Urinary bladder (tissue), 4 donors: ENCODE data around the gene XKR3. TPM values are rescaled to one million over a fixed set of nuclear protein-coding genes. Genes with fewer than 3 reads are reported as not detected.

ENCODE experiments used
- DNase-seq: peaks from one replicate; pipeline ENCODE4 v3.0.0-alpha.2; 2015; ENCODE audit errors: extremely low spot score
- H3K27ac ChIP-seq: one replicate; pipeline ENCODE4 v1.5.1; 2013; ENCODE audit warnings: low read depth, mild to moderate bottlenecking, moderate library complexity
- H3K36me3 ChIP-seq: one replicate; pipeline ENCODE4 v1.6.1; 2013; ENCODE audit warnings: mild to moderate bottlenecking, moderate library complexity; ENCODE audit not compliant: insufficient read depth
- H3K4me1 ChIP-seq: one replicate; pipeline ENCODE4 v1.6.1; 2013; ENCODE audit warnings: mild to moderate bottlenecking, moderate library complexity; ENCODE audit not compliant: insufficient read depth
- H3K4me3 ChIP-seq: one replicate; pipeline ENCODE4 v1.5.1; 2013; ENCODE audit warnings: low read depth, low read length
- WGBS: extraction: QIAGEN DNeasy Blood & Tissue Kit; methylation state at CpG from one replicate; pipeline ENCODE4 v1.1.7; 2013; 5-methylcytosine and 5-hydroxymethylcytosine counted together
- polyA plus RNA-seq: library from polyadenylated mRNA; stranded (reverse); fragments of 200-250 nt; gene quantifications from one replicate; pipeline ENCODE4 v1.2.3, GENCODE V29; 2013
- total RNA-seq: library from RNA; depleted of rRNA; stranded (reverse); fragments of >200 nt; gene quantifications from one replicate; pipeline ENCODE4 v1.2.3, GENCODE V29; 2014
- donor health status: healthy with polysubstance abuse.
- donor health status: healthy.

Gene XKR3
- total and polyA plus RNA-seq, 2 donors = not detected

- WGBS = 77% methylated on average over 4 of the region's 4 CpGs
- Histone ChIP-seq H3K4me3 (no peak overlapping the region), H3K4me1 (no peaks in the 10 kb centered on the region), H3K27ac (no peak overlapping the region), H3K36me3 (no peaks in the 10 kb centered on the region)
- DNase-seq = no peak
Observed at GRCh38 chr22:16828876-16829275, 3.7 kb upstream of the XKR3 start.

GRCh38 chr22:16827506-16827905 lies 2.3 kb upstream of the XKR3 start:
- Histone ChIP-seq H3K36me3 (no peaks in the 10 kb centered on the region), H3K27ac (no peak overlapping the region), H3K4me3 (no peak overlapping the region), H3K4me1 (no peaks in the 10 kb centered on the region)
- DNase-seq = no peak
- WGBS = 87% methylated on average over 1 of the region's 1 CpG

- DNase-seq = no peak
- Histone ChIP-seq H3K4me3 (no peak overlapping the region), H3K27ac (no peak overlapping the region), H3K4me1 (no peaks in the 10 kb centered on the region), H3K36me3 (no peaks in the 10 kb centered on the region)
Observed at GRCh38 chr22:16819249-16819648, 6.0 kb downstream of the XKR3 start.

GRCh38 chr22:16818538-16818937 lies 6.7 kb downstream of the XKR3 start:
- no peak overlapping the region for H3K27ac ChIP-seq
- 60% methylated on average over 2 of the region's 2 CpGs for WGBS
- no peak for DNase-seq
- no peaks in the 10 kb centered on the region for H3K4me1 ChIP-seq
- no peak overlapping the region for H3K4me3 ChIP-seq
- no peaks in the 10 kb centered on the region for H3K36me3 ChIP-seq

GRCh38 chr22:16815073-16815472 lies 10.1 kb downstream of the XKR3 start:
- 61% methylated on average over 1 of the region's 1 CpG for WGBS
- H3K36me3 ChIP-seq = no peaks in the 10 kb centered on the region
- no peak for DNase-seq
- H3K4me3 ChIP-seq = no peak overlapping the region
- no peak overlapping the region for H3K27ac ChIP-seq
- no peaks in the 10 kb centered on the region for H3K4me1 ChIP-seq

GRCh38 chr22:16810188-16810802 lies 14.9 kb downstream of the XKR3 start:
- 68% methylated on average over 4 of the region's 4 CpGs for WGBS
- no peak for DNase-seq
- no peaks in the 10 kb centered on the region for H3K4me1 ChIP-seq
- H3K4me3 ChIP-seq = no peak overlapping the region
- H3K36me3 ChIP-seq = no peaks in the 10 kb centered on the region
- H3K27ac ChIP-seq = no peak overlapping the region

GRCh38 chr22:16808744-16809143 lies 16.5 kb downstream of the XKR3 start:
- no peaks in the 10 kb centered on the region for H3K4me1 ChIP-seq
- WGBS = 60% methylated on average over 2 of the region's 2 CpGs
- H3K4me3 ChIP-seq = no peak overlapping the region
- no peak for DNase-seq
- no peaks in the 10 kb centered on the region for H3K36me3 ChIP-seq
- no peak overlapping the region for H3K27ac ChIP-seq

- Histone ChIP-seq H3K27ac (no peak overlapping the region), H3K36me3 (no peaks in the 10 kb centered on the region), H3K4me3 (no peak overlapping the region), H3K4me1 (no peaks in the 10 kb centered on the region)
- no peak for DNase-seq
- WGBS = 49% methylated on average over 2 of the region's 2 CpGs
Observed at GRCh38 chr22:16807109-16807508, 18.1 kb downstream of the XKR3 start.

GRCh38 chr22:16806401-16806800 lies 18.8 kb downstream of the XKR3 start:
- H3K27ac ChIP-seq = no peak overlapping the region
- no peaks in the 10 kb centered on the region for H3K4me1 ChIP-seq
- WGBS = 83% methylated on average over 5 of the region's 5 CpGs
- no peaks in the 10 kb centered on the region for H3K36me3 ChIP-seq
- no peak for DNase-seq
- H3K4me3 ChIP-seq = no peak overlapping the region

- H3K4me3 ChIP-seq = no peak overlapping the region
- 53% methylated on average over 2 of the region's 2 CpGs for WGBS
- no peak for DNase-seq
- no peaks in the 10 kb centered on the region for H3K4me1 ChIP-seq
- H3K36me3 ChIP-seq = no peaks in the 10 kb centered on the region
- H3K27ac ChIP-seq = no peak overlapping the region
Observed at GRCh38 chr22:16804882-16805281, 20.3 kb downstream of the XKR3 start.

- DNase-seq = no peak
- Histone ChIP-seq H3K36me3 (no peaks in the 10 kb centered on the region), H3K4me3 (no peak overlapping the region), H3K4me1 (no peaks in the 10 kb centered on the region), H3K27ac (no peak overlapping the region)
- WGBS = 76% methylated on average over 4 of the region's 4 CpGs
Observed at GRCh38 chr22:16803255-16803917, 21.8 kb downstream of the XKR3 start.

GRCh38 chr22:16801571-16801970 lies 23.6 kb downstream of the XKR3 start:
- DNase-seq = no peak
- Histone ChIP-seq H3K4me1 (no peaks in the 10 kb centered on the region), H3K27ac (no peak overlapping the region), H3K36me3 (no peaks in the 10 kb centered on the region), H3K4me3 (no peak overlapping the region)
- WGBS = 92% methylated on average over 3 of the region's 3 CpGs

GRCh38 chr22:16801088-16801487 lies 24.1 kb downstream of the XKR3 start:
- no peaks in the 10 kb centered on the region for H3K4me1 ChIP-seq
- no peak for DNase-seq
- no peak overlapping the region for H3K4me3 ChIP-seq
- 81% methylated on average over 3 of the region's 3 CpGs for whole genome bisulfite sequencing
- no peaks in the 10 kb centered on the region for H3K36me3 ChIP-seq
- no peak overlapping the region for H3K27ac ChIP-seq

- Histone ChIP-seq H3K36me3 (no peaks in the 10 kb centered on the region), H3K27ac (no peak overlapping the region), H3K4me3 (no peak overlapping the region), H3K4me1 (no peaks in the 10 kb centered on the region)
- 81% methylated on average over 1 of the region's 1 CpG for WGBS
- no peak for DNase-seq
Observed at GRCh38 chr22:16800358-16800757, 24.9 kb downstream of the XKR3 start.
